Osteocyte (in vitro differentiated cells): ENCODE measurements around the gene FBXL7. TPM values are rescaled to one million over a fixed set of nuclear protein-coding genes. Genes with fewer than 3 reads are reported as not detected.

Experiments
- DNase-seq: peaks from one replicate; pipeline ENCODE4 v3.0.0; 2021; ENCODE audit warnings: mixed read lengths; ENCODE audit not compliant: unreplicated experiment; ENCODE audit errors: extremely low spot score
- H3K27ac Mint-ChIP-seq: one replicate; pipeline ENCODE4 v1.8.0; 2021; ENCODE audit warnings: mild to moderate bottlenecking, mixed read lengths; ENCODE audit not compliant: unreplicated experiment
- H3K27me3 Mint-ChIP-seq: one replicate; pipeline ENCODE4 v1.8.0; 2021; ENCODE audit warnings: mixed read lengths; ENCODE audit not compliant: unreplicated experiment
- H3K36me3 Mint-ChIP-seq: one replicate; pipeline ENCODE4 v1.8.0; 2021; ENCODE audit warnings: mixed read lengths; ENCODE audit not compliant: unreplicated experiment
- H3K4me1 Mint-ChIP-seq: one replicate; pipeline ENCODE4 v1.8.0; 2021; ENCODE audit warnings: mixed read lengths; ENCODE audit not compliant: unreplicated experiment
- H3K4me3 Mint-ChIP-seq: one replicate; pipeline ENCODE4 v1.8.0; 2021; ENCODE audit warnings: mild to moderate bottlenecking, moderate library complexity, mixed read lengths; ENCODE audit not compliant: unreplicated experiment
- H3K9me3 Mint-ChIP-seq: one replicate; pipeline ENCODE4 v1.8.0; 2021; ENCODE audit warnings: mixed read lengths; ENCODE audit not compliant: unreplicated experiment
- CTCF ChIP-seq: fragments of 200-600 bp; sonication (generic); IDR thresholded peaks from 2 replicates; pipeline ENCODE4 v1.5.0; 2021; ENCODE audit warnings: antibody characterized with exemption, mild to moderate bottlenecking, moderate library complexity
- total RNA-seq: library from RNA; stranded (reverse); gene quantifications from 2 replicates; pipeline ENCODE4 v1.2.1, GENCODE V29; 2021

The FBXL7 gene
- total RNA-seq, 1 donor from 2014 or later: 28.4 TPM

DNA sequence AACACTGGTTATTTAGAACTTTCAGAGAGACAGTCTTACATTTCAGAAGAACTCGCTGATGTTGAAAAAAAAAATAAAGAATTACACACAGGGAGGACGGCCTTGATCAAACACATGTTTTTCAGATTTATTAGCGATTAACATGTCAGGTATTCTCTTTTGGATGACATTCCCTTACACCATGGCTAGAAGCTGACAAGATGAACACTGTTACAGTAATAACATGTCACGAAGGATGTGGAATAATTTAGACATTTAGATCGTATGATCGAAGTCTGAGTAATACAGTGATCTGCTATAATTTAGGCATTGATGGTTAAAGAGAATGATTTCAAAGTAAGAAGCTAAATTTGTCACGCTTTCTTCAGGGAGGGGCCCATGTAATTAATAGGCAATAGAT, 24.6 kb upstream of the FBXL7 start:
- H3K27ac Mint-ChIP-seq: no peak overlapping the region
- peaks cover 65% of the 10 kb centered on the region for H3K27me3 Mint-ChIP-seq
- no peak overlapping the region for H3K4me3 Mint-ChIP-seq
- TF ChIP-seq CTCF: no peak
- H3K4me1 Mint-ChIP-seq: no peaks in the 10 kb centered on the region
- no peaks in the 10 kb centered on the region for H3K36me3 Mint-ChIP-seq
- H3K9me3 Mint-ChIP-seq: peaks cover 7% of the 10 kb centered on the region
- DNase-seq: no peak

- TF ChIP-seq CTCF: no peak
- no peak for DNase-seq
- Mint-ChIP-seq H3K27me3 (peaks cover 75% of the 10 kb centered on the region), H3K4me1 (no peaks in the 10 kb centered on the region), H3K36me3 (no peaks in the 10 kb centered on the region), H3K4me3 (no peak overlapping the region), H3K27ac (no peak overlapping the region), H3K9me3 (peaks cover 7% of the 10 kb centered on the region)
Observed at GRCh38 chr5:15476977-15477376, 23.0 kb upstream of the FBXL7 start.

- DNase-seq: no peak
- H3K27ac Mint-ChIP-seq: no peak overlapping the region
- H3K4me1 Mint-ChIP-seq: no peaks in the 10 kb centered on the region
- no peak for TF ChIP-seq CTCF
- H3K36me3 Mint-ChIP-seq: no peaks in the 10 kb centered on the region
- peaks cover 62% of the 10 kb centered on the region for H3K27me3 Mint-ChIP-seq
- H3K9me3 Mint-ChIP-seq: peaks cover 7% of the 10 kb centered on the region
- no peak overlapping the region for H3K4me3 Mint-ChIP-seq
Observed at GRCh38 chr5:15480436-15480835, 19.5 kb upstream of the FBXL7 start.

GRCh38 chr5:15483351-15484097, 16.5 kb upstream of the FBXL7 start:
- H3K27ac Mint-ChIP-seq: no peak overlapping the region
- no peak for DNase-seq
- no peaks in the 10 kb centered on the region for H3K4me1 Mint-ChIP-seq
- peaks cover 35% of the 10 kb centered on the region for H3K27me3 Mint-ChIP-seq
- H3K9me3 Mint-ChIP-seq: no peaks in the 10 kb centered on the region
- no peak for TF ChIP-seq CTCF
- no peak overlapping the region for H3K4me3 Mint-ChIP-seq
- no peaks in the 10 kb centered on the region for H3K36me3 Mint-ChIP-seq

GRCh38 chr5:15487228-15487627, 12.8 kb upstream of the FBXL7 start:
- Mint-ChIP-seq H3K4me3 (no peak overlapping the region), H3K36me3 (no peaks in the 10 kb centered on the region), H3K9me3 (no peaks in the 10 kb centered on the region), H3K27ac (no peak overlapping the region), H3K27me3 (peaks cover 32% of the 10 kb centered on the region), H3K4me1 (no peaks in the 10 kb centered on the region)
- TF ChIP-seq CTCF: no peak
- no peak for DNase-seq
